Mesenchymal stem cell (in vitro differentiated cells and primary cell): ENCODE measurements around the gene ISM2.

ENCODE experiments used
- DNase-seq: peaks from one replicate; pipeline ENCODE4 v3.0.0-alpha.2; 2013
- H2AFZ ChIP-seq: one replicate; pipeline ENCODE4 v1.6.1; 2013; ENCODE audit warnings: low read depth, mild to moderate bottlenecking, control low read depth, inconsistent platforms, low read length, moderate library complexity
- H2AK5ac ChIP-seq: 2 replicates; pipeline ENCODE4 v1.6.1; 2013; ENCODE audit warnings: low read length, moderate library complexity, mild to moderate bottlenecking, inconsistent platforms; ENCODE audit not compliant: severe bottlenecking
- H2BK120ac ChIP-seq: one replicate; pipeline ENCODE4 v1.6.1; 2013; ENCODE audit warnings: low read depth, mild to moderate bottlenecking, inconsistent platforms, low read length, moderate library complexity
- H2BK12ac ChIP-seq, 2 experiments: one replicate each; pipeline ENCODE4 v1.6.1; 2013; ENCODE audit warnings: inconsistent platforms in 2 of 2, low read length in 2 of 2, mild to moderate bottlenecking in 2 of 2, moderate library complexity in 2 of 2, control low read depth in 1 of 2
- H2BK15ac ChIP-seq: one replicate; pipeline ENCODE4 v1.6.1; 2013; ENCODE audit warnings: mild to moderate bottlenecking, low read depth, inconsistent platforms; ENCODE audit not compliant: poor library complexity, severe bottlenecking
- H2BK5ac ChIP-seq: 2 replicates; pipeline ENCODE4 v1.6.1; 2013; ENCODE audit warnings: low read depth, mild to moderate bottlenecking, low read length, control low read depth, inconsistent platforms; ENCODE audit not compliant: poor library complexity, severe bottlenecking
- H3K14ac ChIP-seq, 2 experiments: one replicate each; pipeline ENCODE4 v1.6.1; 2013; ENCODE audit warnings: inconsistent platforms in 2 of 2, low read length in 2 of 2, control low read depth in 1 of 2, mild to moderate bottlenecking in 1 of 2, moderate library complexity in 1 of 2
- H3K18ac ChIP-seq, 2 experiments: one replicate each; pipeline ENCODE4 v1.6.1; 2013; ENCODE audit warnings: inconsistent platforms in 2 of 2, low read length in 2 of 2, control low read depth in 1 of 2, low read depth in 1 of 2, mild to moderate bottlenecking in 1 of 2
- H3K23ac ChIP-seq, 2 experiments: one replicate each; pipeline ENCODE4 v1.6.1; 2013; ENCODE audit warnings: inconsistent platforms in 2 of 2, low read length in 2 of 2, mild to moderate bottlenecking in 2 of 2, moderate library complexity in 2 of 2, control low read depth in 1 of 2
- H3K27ac ChIP-seq: 2 replicates; pipeline ENCODE4 v1.5.1; 2013; ENCODE audit warnings: mild to moderate bottlenecking, moderate library complexity, low read length, control low read depth, inconsistent platforms; ENCODE audit not compliant: poor library complexity, severe bottlenecking
- H3K27me3 ChIP-seq, 2 experiments: 2 replicates each; pipeline versions ENCODE4 v1.6.1 to v1.7.0; 2013; ENCODE audit warnings: low read length in 2 of 2, mild to moderate bottlenecking in 2 of 2, moderate library complexity in 2 of 2, control low read depth in 1 of 2, inconsistent platforms in 1 of 2; ENCODE audit not compliant: control insufficient read depth in 1 of 2, insufficient read depth in 1 of 2
- H3K36me3 ChIP-seq, 2 experiments: 2 replicates each; pipeline versions ENCODE4 v1.6.1 to v1.7.0; 2013; ENCODE audit warnings: low read length in 2 of 2, control low read depth in 1 of 2, inconsistent platforms in 1 of 2, low read depth in 1 of 2, mild to moderate bottlenecking in 1 of 2; ENCODE audit not compliant: insufficient read depth in 2 of 2, control insufficient read depth in 1 of 2
- H3K4ac ChIP-seq, 2 experiments: one replicate each; pipeline ENCODE4 v1.6.1; 2013; ENCODE audit warnings: inconsistent platforms in 2 of 2, low read length in 2 of 2, mild to moderate bottlenecking in 2 of 2, moderate library complexity in 2 of 2, control low read depth in 1 of 2, low read depth in 1 of 2
- H3K4me1 ChIP-seq: 2 replicates; pipeline ENCODE4 v1.6.1; 2013; ENCODE audit warnings: low read depth, low read length, control low read depth; ENCODE audit not compliant: control insufficient read depth, insufficient read depth
- H3K4me2 ChIP-seq: 2 replicates; pipeline ENCODE4 v1.6.1; 2013; ENCODE audit warnings: low read length, mild to moderate bottlenecking, inconsistent platforms; ENCODE audit not compliant: poor library complexity, severe bottlenecking
- H3K4me3 ChIP-seq, 2 experiments: 2 replicates each; pipeline versions ENCODE4 v1.5.1 to v1.7.0; 2013; ENCODE audit warnings: low read length in 2 of 2, mild to moderate bottlenecking in 2 of 2, control low read depth in 1 of 2, low read depth in 1 of 2; ENCODE audit not compliant: insufficient read depth in 1 of 2
- H3K79me1 ChIP-seq: replicated peaks from 2 replicates; pipeline ENCODE4 v1.6.1; 2013; ENCODE audit warnings: mild to moderate bottlenecking, control low read depth, low read length, inconsistent platforms; ENCODE audit not compliant: poor library complexity, severe bottlenecking
- H3K9ac ChIP-seq: 2 replicates; pipeline ENCODE4 v1.7.0; 2013; ENCODE audit warnings: mild to moderate bottlenecking, low read length, moderate library complexity
- H3K9me3 ChIP-seq: 2 replicates; pipeline ENCODE4 v1.7.0; 2013; ENCODE audit warnings: mild to moderate bottlenecking, low read length; ENCODE audit not compliant: control insufficient read depth
- H4K8ac ChIP-seq: one replicate; pipeline ENCODE4 v1.6.1; 2013; ENCODE audit warnings: inconsistent platforms, mild to moderate bottlenecking, low read length, moderate library complexity
- H4K91ac ChIP-seq: one replicate; pipeline ENCODE4 v1.6.1; 2013; ENCODE audit warnings: mild to moderate bottlenecking, low read length, inconsistent platforms
- WGBS: methylation state at CpG from one replicate; pipeline ENCODE4 v1.1.7; 2013; ENCODE audit warnings: mixed read lengths; 5-methylcytosine and 5-hydroxymethylcytosine counted together

ISM2 gene

GRCh38 chr14:77491056-77491455 lies 7.6 kb downstream of the ISM2 start:
- Histone ChIP-seq H2BK15ac (no peak overlapping the region), H2BK12ac (no peak overlapping the region), H3K9ac (no peak overlapping the region), H3K23ac (no peak overlapping the region), H3K4me2 (no peak overlapping the region), H3K27me3 (peaks cover 4 to 20% of the 10 kb centered on the region in 2 experiments), H3K14ac (no peak overlapping the region), H3K4ac (no peak overlapping the region), H3K79me1 (no peaks in the 10 kb centered on the region), H3K4me1 (peaks cover 7% of the 10 kb centered on the region), H2AK5ac (no peak overlapping the region), H2BK5ac (no peak overlapping the region), H3K36me3 (no peaks in the 10 kb centered on the region), H3K9me3 (no peaks in the 10 kb centered on the region), H3K18ac (no peak overlapping the region), H3K27ac (no peak overlapping the region), H3K4me3 (no peak overlapping the region), H2BK120ac (no peak overlapping the region), H2AFZ (no peak overlapping the region), H4K8ac (no peak overlapping the region), H4K91ac (no peak overlapping the region)
- no peak for DNase-seq
- WGBS, result 98% methylated on average over 5 of the region's 5 CpGs

GRCh38 chr14:77490347-77490986 lies 8.1 kb downstream of the ISM2 start:
- H3K9me3 ChIP-seq, result no peaks in the 10 kb centered on the region
- no peak overlapping the region for H3K4ac ChIP-seq
- H3K4me3 ChIP-seq, result no peak overlapping the region
- no peaks in the 10 kb centered on the region for H3K36me3 ChIP-seq
- DNase-seq, result no peak
- no peak overlapping the region for H3K9ac ChIP-seq
- no peak overlapping the region for H2BK12ac ChIP-seq
- H3K23ac ChIP-seq, result no peak overlapping the region
- H3K4me1 ChIP-seq, result peaks cover 9% of the 10 kb centered on the region
- no peak overlapping the region for H2BK5ac ChIP-seq
- WGBS, result 85% methylated on average over 7 of the region's 8 CpGs
- no peak overlapping the region for H3K18ac ChIP-seq
- peaks cover 4 to 20% of the 10 kb centered on the region in 2 experiments for H3K27me3 ChIP-seq
- no peak overlapping the region for H2BK120ac ChIP-seq
- H3K79me1 ChIP-seq, result no peaks in the 10 kb centered on the region
- no peak overlapping the region for H2AK5ac ChIP-seq
- no peak overlapping the region for H3K4me2 ChIP-seq
- no peak overlapping the region for H3K14ac ChIP-seq
- H2BK15ac ChIP-seq, result no peak overlapping the region
- no peak overlapping the region for H4K8ac ChIP-seq
- no peak overlapping the region for H2AFZ ChIP-seq
- no peak overlapping the region for H4K91ac ChIP-seq
- no peak overlapping the region for H3K27ac ChIP-seq

DNA sequence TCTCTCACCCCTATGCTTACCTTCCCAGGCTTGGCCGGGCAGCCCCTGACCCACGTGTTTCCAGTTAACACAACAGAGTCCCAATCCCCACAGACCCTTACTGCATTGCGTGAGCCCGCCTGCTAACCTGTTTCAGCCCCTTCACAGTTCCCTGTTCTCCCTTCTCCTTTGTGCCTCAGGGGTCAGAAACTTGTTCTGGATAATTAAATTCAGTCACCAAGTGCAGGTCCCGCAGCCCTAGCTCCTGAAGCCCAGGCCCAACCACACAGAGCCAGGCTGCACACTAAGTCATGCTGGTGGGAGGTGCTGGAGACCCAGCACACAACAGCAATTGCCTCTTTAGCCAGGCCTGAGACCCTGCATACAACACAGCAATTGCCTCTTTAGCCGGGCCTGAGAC lies 9.6 kb downstream of the ISM2 start:
- Histone ChIP-seq H2BK5ac (no peak overlapping the region), H3K9me3 (no peaks in the 10 kb centered on the region), H2AK5ac (no peak overlapping the region), H3K9ac (no peak overlapping the region), H3K79me1 (no peaks in the 10 kb centered on the region), H3K36me3 (no peaks in the 10 kb centered on the region), H3K23ac (no peak overlapping the region), H4K91ac (no peak overlapping the region), H3K4me2 (no peak overlapping the region), H3K4me1 (peaks cover 23% of the 10 kb centered on the region), H3K4ac (no peak overlapping the region), H3K27me3 (peaks cover 4 to 20% of the 10 kb centered on the region in 2 experiments), H2BK12ac (no peak overlapping the region), H3K27ac (no peak overlapping the region), H3K4me3 (no peak overlapping the region), H4K8ac (no peak overlapping the region), H2BK120ac (no peak overlapping the region), H3K18ac (no peak overlapping the region), H2AFZ (no peak overlapping the region), H2BK15ac (no peak overlapping the region), H3K14ac (no peak overlapping the region)
- DNase-seq, result no peak
- 86% methylated on average over 6 of the region's 6 CpGs for WGBS

GRCh38 chr14:77488558-77488957 lies 10.1 kb downstream of the ISM2 start:
- Histone ChIP-seq H2AFZ (no peak overlapping the region), H3K4me1 (peaks cover 25% of the 10 kb centered on the region), H2AK5ac (no peak overlapping the region), H2BK12ac (no peak overlapping the region), H2BK120ac (no peak overlapping the region), H3K27me3 (peaks cover 4 to 20% of the 10 kb centered on the region in 2 experiments), H2BK15ac (no peak overlapping the region), H2BK5ac (no peak overlapping the region), H4K8ac (no peak overlapping the region), H3K9me3 (no peaks in the 10 kb centered on the region), H3K14ac (no peak overlapping the region), H3K79me1 (no peaks in the 10 kb centered on the region), H3K4me2 (no peak overlapping the region), H3K36me3 (no peaks in the 10 kb centered on the region), H3K18ac (no peak overlapping the region), H3K27ac (no peak overlapping the region), H4K91ac (no peak overlapping the region), H3K4me3 (no peak overlapping the region), H3K9ac (no peak overlapping the region), H3K23ac (no peak overlapping the region), H3K4ac (no peak overlapping the region)
- 81% methylated on average over 7 of the region's 7 CpGs for WGBS
- no peak for DNase-seq
